Right renal pelvis (tissue), 4 donors: Measurements from ENCODE around the gene ALS2CL. TPM values are rescaled to one million over a fixed set of nuclear protein-coding genes. Genes with fewer than 3 reads are reported as not detected.
A peak's percentile ranks its signal among the peaks of the same experiment; 100 is the strongest.
"Not testable (repeated sequence)": the region's sequence is repeated elsewhere in the genome, so short reads cannot be mapped to it uniquely, and the experiment has no call there.

Source experiments
- DNase-seq, 4 donors: peaks; one replicate each; pipeline ENCODE4 v3.0.0-alpha.2; 2013; ENCODE audit warnings: low read depth in 4 of 4, low spot score in 3 of 4, missing footprints in 1 of 4
- polyA plus RNA-seq, 4 donors: library from polyadenylated mRNA; unstranded; fragments of 120-200 nt; gene quantifications; one replicate each; pipeline ENCODE4 v1.2.1, GENCODE V29; 2013; ENCODE audit not compliant: insufficient read length in 4 of 4

The ALS2CL gene
- polyA plus RNA-seq, 4 donors = 9.0 to 16.5 (median 11.7) TPM

GRCh38 chr3:46705751-46706552 is 12.5 kb upstream of the ALS2CL start:
- no peak for DNase-seq

- DNase-seq = peak in 2 of 4 donors; percentile 31 to 62
These were observed 11.6 kb upstream of the ALS2CL start for GRCh38 chr3:46705022-46705530.

DNA sequence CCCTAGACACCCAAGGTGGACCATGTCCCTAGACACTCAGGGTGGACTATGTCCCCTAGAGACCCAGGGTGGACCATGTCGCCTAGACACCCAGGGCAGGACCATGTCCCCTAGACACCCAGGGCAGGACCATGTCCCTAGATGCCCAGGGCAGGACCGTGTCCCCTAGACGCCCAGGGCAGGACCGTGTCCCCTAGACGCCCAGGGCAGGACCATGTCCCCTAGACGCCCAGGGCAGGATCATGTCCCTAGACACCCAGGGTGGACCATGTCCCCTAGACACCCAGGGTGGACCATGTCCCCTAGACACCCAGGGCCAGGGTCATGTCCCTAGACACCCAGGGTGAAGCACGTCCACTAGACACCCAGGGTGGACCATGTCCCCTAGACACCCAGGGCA is 10.9 kb upstream of the ALS2CL start:
- DNase-seq = not testable (repeated sequence)

GRCh38 chr3:46703013-46703520 is 9.6 kb upstream of the ALS2CL start:
- DNase-seq = no peak

GRCh38 chr3:46702246-46703012 is 8.9 kb upstream of the ALS2CL start:
- no peak for DNase-seq

DNA sequence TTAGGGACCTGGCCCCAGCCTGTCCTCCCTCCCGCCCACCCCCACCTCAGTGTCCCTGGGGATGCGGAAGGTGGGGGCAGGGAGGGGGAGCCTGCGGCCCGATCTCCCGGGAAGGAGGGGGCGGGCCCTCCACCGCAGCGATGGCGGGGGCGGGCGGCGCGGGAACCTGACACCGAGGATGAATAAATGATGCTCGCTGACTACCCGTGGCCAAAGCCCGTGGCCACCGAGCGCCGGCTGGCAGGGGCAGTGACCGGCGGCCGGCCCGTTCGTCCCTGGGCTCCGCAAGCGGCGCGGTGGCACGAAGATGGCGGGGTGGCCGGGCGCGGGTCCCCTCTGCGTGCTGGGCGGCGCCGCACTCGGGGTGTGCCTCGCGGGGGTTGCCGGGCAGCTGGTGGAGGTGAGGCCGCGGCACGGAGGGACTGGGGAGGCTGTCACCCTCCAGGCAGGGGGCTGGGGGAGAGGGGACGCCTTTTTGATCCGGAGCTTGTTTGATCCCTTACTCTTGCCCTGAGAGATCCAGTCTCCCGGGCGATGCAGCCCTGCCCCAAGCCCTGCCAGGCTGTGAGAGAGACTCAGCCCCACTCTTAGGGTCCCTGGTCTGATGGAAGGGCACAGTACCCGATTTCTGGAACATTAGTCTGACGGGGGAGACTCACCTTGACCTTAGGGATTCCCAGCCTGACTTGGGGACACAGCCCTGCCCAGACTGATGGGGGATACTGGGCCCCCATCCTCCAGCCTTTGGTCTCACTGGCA is 7.9 kb upstream of the ALS2CL start, which contains the start of gene TMIE:
TMIE (plus strand) TSS at position 212 of the 759 bp plus-strand sequence; CDS start at position 308, 96 bp downstream.
- DNase-seq = no peak

- peak in 1 of 4 donors; percentile 15 for DNase-seq
These were observed 7.3 kb upstream of the ALS2CL start for GRCh38 chr3:46700772-46701171.

GRCh38 chr3:46699676-46700523 is 6.4 kb upstream of the ALS2CL start:
- no peak for DNase-seq

DNA sequence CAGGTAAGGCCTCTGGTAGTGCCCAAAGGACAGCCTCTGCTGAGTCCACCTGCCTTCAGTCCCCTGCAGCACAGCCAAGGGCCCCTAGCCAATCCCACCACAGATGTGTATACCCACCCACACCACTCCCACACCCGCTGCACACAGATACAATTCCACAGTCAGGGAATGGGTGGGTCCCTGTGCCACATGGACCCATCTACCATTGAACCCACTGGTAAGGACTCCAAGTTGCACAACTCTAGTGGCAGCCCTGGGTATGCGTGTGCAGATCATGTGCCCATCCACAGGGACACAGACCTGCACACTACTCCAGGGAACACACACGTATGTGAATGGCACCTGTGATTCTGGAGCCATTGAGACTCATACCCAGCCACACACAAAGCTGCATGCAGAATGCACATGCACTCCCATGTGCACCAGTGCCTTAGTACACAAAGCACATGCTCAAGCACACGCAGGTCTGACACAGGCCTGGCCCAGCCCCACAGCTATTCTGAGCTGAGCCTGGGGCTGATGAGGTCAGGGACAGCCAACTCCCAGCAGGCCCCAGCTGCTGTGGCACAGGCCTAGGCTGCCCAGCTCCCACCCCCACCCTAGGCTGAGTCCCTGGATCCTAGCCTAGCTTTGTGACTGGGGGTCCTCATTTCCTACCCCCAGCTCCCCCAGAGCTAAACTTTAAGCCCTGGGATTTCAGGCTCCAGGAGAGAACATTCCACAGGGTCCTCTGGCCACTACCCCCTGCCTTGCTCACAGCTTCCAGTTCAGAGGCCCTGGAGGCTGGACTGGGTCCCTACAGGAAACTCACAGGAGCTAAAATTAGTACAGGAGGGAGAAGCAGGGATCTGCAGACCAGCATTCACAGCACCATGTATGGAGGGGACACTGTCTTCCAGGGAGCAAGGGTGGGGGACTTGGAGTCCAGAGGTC is 2.7 kb upstream of the ALS2CL start:
- no peak for DNase-seq

DNA sequence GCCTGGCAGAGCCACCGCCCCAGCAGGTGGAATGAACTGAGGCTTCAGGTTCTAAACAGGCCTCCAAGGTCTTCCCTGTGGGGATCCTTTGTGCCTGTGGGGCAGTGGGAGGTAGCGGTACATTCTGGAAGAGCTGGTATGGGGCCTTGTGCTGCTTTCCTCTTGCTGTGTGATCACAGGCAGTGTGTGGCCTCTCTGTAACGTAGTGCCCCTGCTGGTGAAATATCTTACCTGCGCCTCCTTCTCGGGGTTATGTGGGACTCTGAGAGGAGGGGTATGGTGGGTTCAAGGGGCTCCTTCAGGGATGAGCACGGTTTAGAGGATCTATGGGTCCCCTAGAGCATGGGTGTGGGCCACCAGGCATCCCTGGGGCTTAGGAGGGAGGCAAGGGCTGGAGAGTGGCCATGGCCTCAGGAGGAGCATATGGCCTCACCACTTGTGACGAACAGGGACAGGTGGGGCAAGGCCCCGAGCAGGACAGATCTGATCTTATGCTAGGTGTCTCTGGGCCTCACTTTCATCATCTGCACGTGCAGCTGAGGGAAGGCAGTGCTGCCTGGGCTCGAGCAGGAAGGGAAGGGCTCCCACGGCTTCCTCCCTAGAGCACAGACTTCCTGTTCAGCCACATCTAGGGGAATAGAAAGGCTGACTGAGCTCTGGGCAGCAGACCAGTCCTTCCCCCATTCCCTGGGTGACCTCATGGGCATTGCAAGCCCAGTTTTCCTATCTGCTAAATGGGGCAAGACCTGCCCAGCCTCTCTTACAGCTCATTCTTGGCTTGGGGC is 1.9 kb upstream of the ALS2CL start:
- no peak for DNase-seq

- no peak for DNase-seq
These were observed 1.0 kb upstream of the ALS2CL start for GRCh38 chr3:46694520-46694919.

GRCh38 chr3:46693892-46694226 is 380 bp upstream of the ALS2CL start:
- DNase-seq = no peak

DNA sequence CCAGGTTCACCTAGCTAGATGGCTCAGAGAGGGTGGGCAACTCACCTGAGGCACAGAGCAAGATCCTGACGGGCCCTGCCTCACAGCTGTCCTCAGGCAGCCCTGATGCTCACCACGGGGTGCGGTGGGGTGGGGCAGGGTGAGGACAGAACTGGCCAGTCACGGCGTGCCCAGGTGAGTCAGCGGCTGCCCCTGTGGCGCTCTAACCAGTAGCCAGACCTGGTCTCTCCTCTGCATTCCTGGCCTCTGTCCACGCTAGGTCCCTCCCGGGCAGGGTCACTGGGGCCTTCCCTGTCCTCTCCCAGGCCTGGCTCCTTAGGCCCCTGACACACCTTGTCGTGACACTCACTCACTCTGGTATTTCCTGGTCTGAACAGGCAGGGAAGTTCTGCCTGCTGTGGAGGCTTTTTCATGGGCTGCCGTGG is 901 bp downstream of the ALS2CL start:
- DNase-seq = no peak

- no peak for DNase-seq
These were observed 2.7 kb downstream of the ALS2CL start for GRCh38 chr3:46690798-46691197.

DNA sequence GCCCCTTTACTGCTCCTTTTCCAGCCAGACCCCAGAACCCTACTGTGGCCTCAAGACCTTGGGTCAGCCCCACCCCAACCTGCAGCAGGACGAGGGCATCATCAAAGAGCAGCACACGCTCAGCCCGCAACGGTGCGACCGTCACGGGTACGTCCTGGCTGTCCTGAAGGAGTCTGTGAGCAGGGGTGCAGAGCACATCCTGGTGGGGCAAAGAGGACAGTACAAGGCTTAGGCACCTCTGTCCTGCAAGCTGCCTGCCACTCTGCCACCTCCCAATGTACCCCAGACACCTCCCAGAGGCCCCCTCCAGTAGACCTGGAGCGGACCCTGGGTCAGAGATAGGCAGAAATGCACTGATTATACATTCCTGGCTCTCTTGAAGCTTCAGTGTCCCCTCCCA is 8.0 kb downstream of the ALS2CL start:
- no peak for DNase-seq

DNA sequence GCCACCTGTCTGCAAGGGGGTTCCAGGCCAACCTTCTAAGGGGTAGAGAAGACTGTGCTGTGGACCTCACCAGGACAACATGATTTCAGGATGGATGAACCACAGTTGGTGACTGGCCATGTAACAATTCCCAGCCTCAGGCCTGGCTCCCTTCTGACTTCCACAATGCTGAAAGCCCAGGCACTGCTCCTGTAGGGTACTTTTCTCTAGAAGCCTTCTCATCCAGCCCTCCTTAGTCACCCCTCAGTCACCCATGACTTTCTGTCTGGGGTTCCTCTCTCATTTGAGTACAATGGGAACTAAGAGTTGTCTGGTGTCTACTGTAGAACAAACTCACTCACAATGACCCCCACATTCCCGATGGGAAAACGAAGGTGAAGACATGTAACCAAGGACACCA is 8.6 kb downstream of the ALS2CL start:
- DNase-seq = no peak

DNA sequence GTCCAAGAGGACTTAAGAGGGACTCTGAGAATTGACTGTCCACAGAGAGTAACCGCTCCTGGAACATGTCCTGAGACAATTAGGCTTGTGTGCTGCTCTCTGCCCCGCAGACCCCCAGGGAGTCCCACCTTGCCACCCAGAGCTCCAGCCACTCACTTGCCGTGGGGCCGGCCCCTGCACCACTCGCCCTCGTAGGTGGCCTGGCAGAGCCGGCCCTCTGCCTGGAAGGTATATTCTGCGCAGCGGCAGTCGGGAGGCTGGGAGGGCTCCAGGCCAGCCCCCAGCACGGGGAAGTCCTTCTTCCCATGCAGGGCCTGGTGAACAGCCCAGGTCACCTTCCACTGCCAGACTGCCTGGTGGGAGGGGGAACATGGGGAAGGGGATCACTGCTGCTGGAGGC is 10.5 kb downstream of the ALS2CL start:
- no peak for DNase-seq
